Measurements from ENCODE around the gene TRMT2A.
A peak's percentile ranks its signal among the peaks of the same experiment; 100 is the strongest.

The TRMT2A gene

GRCh38 chr22:20106205-20106848 is 10.7 kb downstream of the TRMT2A start:
- DNase-seq (ENCODE audit: low read depth) = no peak

DNA sequence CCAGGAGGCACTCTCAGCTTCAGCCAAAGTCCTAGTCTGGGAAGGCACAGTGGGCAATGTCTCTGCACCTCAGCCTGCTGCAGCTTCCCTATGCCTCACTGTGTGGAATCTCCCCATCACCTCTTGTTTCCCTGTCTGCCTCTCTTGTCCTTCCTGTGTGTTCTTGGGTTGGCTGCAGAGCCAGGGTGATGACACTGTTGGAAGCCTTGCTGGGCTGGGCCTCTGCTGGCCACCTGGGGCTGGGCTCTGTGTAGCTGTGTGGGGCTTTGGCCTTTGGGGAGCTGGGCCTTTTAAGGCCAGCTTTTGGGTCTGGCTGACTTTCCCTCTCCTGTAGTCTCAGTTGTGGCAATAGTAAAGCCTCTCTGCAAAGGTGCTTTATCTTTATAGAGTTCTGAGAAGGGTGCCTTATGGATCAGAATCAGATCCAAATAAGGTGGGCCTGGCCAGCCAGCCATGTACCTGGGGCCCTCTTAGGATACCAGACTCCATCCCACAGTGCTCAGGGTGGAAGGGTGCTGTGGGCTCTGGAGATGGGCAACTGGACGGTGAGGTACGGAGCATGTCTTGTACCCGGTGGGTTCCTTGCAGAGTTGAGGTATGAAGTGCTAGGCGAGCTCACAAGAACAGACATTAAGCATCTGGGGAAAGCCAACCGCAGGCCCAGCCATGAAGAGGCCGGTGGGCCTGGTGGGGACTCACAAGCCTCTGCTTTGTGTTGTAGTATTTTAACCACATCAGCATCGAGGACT is 11.4 kb downstream of the TRMT2A start:
- no peak for DNase-seq (ENCODE audit: low read depth)

DNA sequence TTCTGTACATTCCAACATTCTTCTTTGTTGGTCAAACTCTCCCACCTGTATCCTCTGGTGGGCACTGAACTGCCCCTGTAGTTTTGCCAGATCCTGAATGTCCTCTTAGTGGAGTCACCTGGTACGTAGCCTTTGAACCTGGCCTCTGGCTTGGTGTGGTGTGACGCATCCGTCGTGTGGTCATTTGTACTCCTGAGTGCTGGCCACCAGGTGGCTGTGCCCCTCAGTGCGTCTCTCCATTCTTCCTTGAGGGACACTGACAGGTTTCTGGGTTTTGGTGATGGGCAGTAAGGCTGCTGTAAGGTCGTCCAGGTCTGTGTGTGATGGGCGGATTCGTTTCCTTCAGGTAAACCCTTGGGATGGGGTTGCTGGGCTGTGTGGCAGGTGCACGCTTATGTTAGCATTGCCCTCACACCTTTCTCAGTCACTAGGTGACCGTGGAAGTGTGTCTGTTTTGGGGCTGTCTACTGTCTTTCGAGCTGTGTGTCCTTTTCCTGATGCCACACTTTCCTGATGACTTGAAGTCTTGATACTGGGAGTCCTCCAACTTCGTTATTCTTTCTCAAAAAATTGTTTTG is 14.7 kb downstream of the TRMT2A start:
- DNase-seq (ENCODE audit: low read depth) = no peak

DNA sequence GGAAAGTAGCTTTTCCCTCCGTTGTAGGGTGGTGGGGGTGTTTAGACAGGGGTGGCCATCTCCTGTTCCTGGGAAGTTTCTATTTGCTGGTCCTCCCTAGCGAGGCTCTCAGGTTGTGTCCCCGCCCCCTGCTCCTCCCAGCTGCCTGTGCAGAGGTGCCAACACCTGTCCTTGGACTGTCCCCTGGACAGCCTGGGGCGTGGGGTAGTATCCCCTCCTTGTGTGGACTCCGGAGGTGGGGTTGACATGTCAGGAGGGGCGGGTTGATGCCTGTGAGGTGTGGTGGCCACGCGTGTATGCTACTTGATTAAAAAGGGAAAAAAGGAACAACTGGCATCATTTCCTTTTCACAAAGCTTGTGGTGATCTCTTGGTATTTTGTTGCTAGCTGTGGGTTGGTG is 15.4 kb downstream of the TRMT2A start:
- DNase-seq (ENCODE audit: low read depth) = no peak

- DNase-seq (ENCODE audit: low read depth) = no peak
Measured at GRCh38 chr22:20099099-20099711, 17.8 kb downstream of the TRMT2A start.

- DNase-seq (ENCODE audit: low read depth) = no peak
Measured at GRCh38 chr22:20096574-20097420, 20.2 kb downstream of the TRMT2A start.

DNA sequence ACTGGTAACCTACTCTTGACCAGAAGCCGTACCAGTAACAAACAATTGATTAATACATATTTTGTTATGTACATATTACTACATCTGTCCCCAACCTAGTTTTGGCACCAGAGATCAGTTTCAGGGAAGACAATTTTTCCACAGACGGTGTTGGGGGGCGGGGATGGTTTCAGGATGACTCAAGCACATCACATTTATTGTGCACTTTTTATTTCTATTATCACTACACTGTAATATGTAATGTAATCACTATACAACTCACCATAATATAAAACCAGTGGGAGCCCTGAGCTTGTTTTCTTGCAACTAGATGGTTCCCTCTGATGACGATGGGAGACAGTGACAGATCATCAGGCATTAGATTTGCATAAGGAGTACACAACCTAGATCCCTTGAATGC is 21.5 kb downstream of the TRMT2A start:
- DNase-seq (ENCODE audit: low read depth) = no peak

DNA sequence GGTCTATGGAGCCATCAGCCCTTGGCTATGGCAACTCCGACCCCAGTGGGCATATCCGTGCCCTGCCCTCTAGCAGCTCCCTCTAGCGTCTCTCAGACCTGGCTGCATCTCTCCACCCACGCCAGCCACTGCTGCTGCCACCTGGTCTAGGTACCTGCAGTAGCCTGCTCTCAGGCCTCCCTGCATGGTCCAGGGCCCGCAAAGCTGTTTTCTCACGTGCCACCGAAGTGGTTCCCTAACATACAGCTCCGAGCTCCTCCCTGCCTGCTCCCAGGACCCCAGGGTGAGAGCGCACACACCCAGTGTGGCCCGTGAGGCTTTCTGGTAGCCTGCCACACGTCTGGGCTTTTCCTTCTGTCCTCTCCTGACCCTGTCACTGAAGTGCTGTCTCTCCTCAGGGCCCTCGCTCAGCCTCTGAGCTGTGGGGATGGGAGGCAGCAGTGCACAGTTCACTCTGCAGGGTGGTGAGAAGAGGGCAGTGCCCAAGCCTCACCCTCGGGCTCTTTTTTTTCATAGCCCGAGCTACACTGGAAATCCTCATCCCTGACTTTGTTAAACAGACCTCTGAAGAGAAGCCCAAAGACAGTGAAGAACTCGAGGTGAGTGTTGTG is 22.7 kb downstream of the TRMT2A start:
- DNase-seq (ENCODE audit: low read depth) = no peak

DNA sequence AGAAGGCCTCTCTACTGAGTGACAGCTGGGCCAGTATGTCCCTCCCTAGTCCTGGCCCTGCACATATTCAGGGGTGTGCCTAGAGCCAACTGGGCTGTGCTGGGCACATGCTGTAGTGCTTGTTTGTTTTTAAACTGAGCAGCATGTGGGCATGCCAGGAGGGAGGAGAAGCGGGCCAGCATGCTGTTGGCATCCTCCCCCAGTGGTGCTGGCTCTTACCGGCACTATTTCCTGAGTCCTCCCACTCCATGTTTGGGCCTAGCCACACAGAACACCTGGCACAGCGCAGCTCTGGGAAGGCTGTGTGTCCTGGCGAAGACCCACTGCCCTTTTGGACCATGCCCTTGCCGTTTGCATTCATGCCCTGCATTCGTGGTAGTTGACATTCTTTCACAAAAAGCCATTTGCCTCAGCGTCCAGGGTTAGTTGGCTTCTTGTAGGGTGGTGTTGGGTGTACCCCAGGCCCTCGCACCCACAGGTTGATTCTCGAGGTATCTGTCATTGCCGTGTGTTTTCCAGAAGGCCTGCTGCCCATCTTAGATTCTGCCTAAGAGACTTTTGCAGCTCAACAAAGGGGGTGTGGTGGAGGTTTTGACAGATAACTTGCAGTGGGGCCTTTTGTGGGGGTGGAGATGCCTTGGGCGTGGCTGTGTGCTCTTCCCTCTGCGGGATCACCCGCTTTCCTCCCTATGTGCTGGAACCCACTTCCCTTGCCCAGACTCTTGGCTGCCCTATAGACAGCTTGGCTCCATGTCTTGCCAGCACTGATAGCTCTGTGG is 23.4 kb downstream of the TRMT2A start:
- DNase-seq (ENCODE audit: low read depth) = no peak

- no peak for DNase-seq (ENCODE audit: low read depth)
Measured at GRCh38 chr22:20092477-20092854, 24.6 kb downstream of the TRMT2A start.

- DNase-seq (ENCODE audit: low read depth) = no peak
Measured at GRCh38 chr22:20091690-20092476, 25.1 kb downstream of the TRMT2A start.

DNA sequence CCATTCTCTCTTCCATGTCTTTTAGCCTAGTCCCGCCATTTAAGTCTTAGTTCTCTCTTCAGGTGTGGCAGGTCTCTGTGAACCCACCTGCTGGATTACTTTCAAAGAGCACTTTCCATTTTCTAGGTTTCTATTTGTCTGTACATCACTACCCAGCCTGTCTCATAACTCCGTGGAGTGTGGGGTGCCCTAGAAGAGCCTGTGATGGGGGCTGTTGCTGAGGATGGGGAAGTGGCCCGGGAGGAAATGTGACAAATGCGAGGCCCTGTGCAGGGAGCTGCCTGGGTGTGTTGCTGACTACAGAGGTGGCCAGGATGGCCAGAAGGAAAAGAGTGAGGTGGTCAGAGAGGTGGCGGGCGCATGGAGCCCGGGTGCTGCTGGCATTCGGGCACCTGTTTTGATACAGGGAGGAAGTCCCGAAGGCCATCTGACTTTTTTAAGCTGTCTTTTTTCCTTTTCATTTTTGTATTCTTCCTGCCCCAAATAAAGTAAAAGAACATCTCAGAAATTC is 26.2 kb downstream of the TRMT2A start:
- DNase-seq (ENCODE audit: low read depth) = no peak

GRCh38 chr22:20089977-20090729 is 26.9 kb downstream of the TRMT2A start:
- peak; percentile 19 for DNase-seq (ENCODE audit: low read depth)

GRCh38 chr22:20089226-20089976 is 27.6 kb downstream of the TRMT2A start:
- DNase-seq (ENCODE audit: low read depth) = no peak

- no peak for DNase-seq (ENCODE audit: low read depth)
Measured at GRCh38 chr22:20088263-20088648, 28.8 kb downstream of the TRMT2A start.

DNA sequence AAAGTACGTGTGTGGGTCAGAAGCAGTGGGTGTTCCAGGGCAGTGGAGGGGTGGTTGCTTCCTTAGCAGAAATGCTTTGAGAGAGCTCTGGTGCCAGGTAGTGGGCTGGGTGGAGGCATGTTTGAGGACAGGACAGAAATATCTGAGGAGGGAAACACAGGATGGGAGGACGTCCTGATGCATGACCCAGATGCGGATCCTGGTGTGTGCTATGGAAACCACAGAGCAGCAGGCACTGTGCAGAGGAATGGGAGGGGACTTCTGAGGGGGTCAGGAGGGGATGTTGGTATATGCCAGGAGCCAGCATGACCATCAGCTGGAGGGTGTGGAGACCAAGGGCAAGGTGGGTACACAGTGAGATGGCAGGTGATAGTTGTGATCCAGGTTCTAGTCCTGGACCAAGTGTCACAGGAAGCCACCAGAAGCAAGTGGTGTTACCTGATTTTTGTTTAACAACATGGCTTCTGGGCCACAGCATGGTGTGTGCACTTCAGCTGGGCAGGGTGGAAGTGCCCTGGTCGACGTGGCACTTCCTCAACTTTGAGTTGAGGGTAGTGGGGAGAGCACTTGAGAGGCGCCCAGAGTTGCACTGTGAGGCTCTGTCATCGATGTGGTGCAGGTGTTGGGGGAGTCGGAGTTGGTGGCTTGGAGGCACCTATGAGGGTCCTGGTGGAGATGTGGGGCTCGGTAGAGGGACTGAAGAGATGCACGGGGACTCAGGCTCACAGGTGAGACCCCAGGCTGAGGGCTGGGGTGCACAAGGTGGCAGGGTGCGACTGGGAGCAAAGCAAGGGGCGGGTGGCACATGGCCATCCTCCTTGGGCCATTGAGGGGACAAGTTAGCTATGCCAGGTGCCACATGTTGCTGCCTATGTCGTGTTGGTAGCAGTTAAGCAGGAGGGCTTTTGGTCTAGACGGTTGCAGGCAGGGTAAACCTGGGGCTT is 29.4 kb downstream of the TRMT2A start:
- DNase-seq (ENCODE audit: low read depth) = no peak

- DNase-seq (ENCODE audit: low read depth) = no peak
Measured at GRCh38 chr22:20086763-20087162, 30.3 kb downstream of the TRMT2A start.
